Adrenal gland (tissue), 5 donors: ENCODE results near the gene GPATCH8.

Experiments
- CTCF ChIP-seq, 6 experiments: fragments of 450-650 bp in 4 of 6; fragments of 200-600 bp in 2 of 6; sonication (generic) in 1 of 6; IDR thresholded peaks; 1 replicate in 5 of 6; 2 replicates in 1 of 6; pipeline versions ENCODE4 v1.5.1 to v1.8.0; 2016 to 2021; ENCODE audit warnings: antibody characterized with exemption in 6 of 6, mild to moderate bottlenecking in 2 of 6, moderate library complexity in 1 of 6
- POLR2A ChIP-seq, 2 donors: fragments of 450-650 bp; IDR thresholded peaks; one replicate each; pipeline ENCODE4 v1.6.1; 2017; ENCODE audit warnings: antibody characterized with exemption in 2 of 2, mild to moderate bottlenecking in 2 of 2, moderate library complexity in 1 of 2
- donor health status: DM: no; HTN: no; CAD: no.

- TF ChIP-seq CTCF (IDR thresholded peaks at IDR 0.05) (no peak), POLR2A (IDR thresholded peaks at IDR 0.05) (no peak)
Observed at GRCh38 chr17:44396946-44397345, 106.3 kb downstream of the GPATCH8 start.
